ENCODE measurements around the gene RTN4R.
"Not testable (repeated sequence)": the region's sequence is repeated elsewhere in the genome, so short reads cannot be mapped to it uniquely, and the experiment has no call there.

RTN4R gene

GRCh38 chr22:20264614-20265452 is 3.3 kb downstream of the RTN4R start:
- DNase-seq (ENCODE audit: extremely low spot score), result no peak
- ChIA-PET POLR2A (no interaction called here), CTCF (no interaction called here)
- TF ChIP-seq ARNT (IDR thresholded peaks at IDR 0.05) (no peak), LEF1 (IDR thresholded peaks at IDR 0.05; ENCODE audit: borderline replicate concordance) (no peak), ELF4 (IDR thresholded peaks at IDR 0.05) (no peak), ZNF384 (IDR thresholded peaks at IDR 0.05) (no peak), NFRKB (IDR thresholded peaks at IDR 0.05) (no peak), FOXK2 (IDR thresholded peaks at IDR 0.05) (no peak), BHLHE40 (IDR thresholded peaks at IDR 0.05; ENCODE audit: borderline replicate concordance) (no peak), SP1 (IDR thresholded peaks at IDR 0.05) (no peak), FOXA1 (IDR thresholded peaks at IDR 0.05) (no peak), TARDBP (IDR thresholded peaks at IDR 0.05) (no peak), L3MBTL2 (conservative IDR thresholded peaks at IDR 0.05) (no peak), SUZ12 (IDR thresholded peaks at IDR 0.05) (no peak), HDGF (IDR thresholded peaks at IDR 0.05; ENCODE audit: borderline replicate concordance) (no peak), FOXM1 (IDR thresholded peaks at IDR 0.05; ENCODE audit: borderline replicate concordance) (no peak), CTBP1 (IDR thresholded peaks at IDR 0.05; ENCODE audit: borderline replicate concordance) (no peak)
- TF ChIP-seq, protein P1, sequence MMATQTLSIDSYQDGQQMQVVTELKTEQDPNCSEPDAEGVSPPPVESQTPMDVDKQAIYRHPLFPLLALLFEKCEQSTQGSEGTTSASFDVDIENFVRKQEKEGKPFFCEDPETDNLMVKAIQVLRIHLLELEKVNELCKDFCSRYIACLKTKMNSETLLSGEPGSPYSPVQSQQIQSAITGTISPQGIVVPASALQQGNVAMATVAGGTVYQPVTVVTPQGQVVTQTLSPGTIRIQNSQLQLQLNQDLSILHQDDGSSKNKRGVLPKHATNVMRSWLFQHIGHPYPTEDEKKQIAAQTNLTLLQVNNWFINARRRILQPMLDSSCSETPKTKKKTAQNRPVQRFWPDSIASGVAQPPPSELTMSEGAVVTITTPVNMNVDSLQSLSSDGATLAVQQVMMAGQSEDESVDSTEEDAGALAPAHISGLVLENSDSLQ (IDR thresholded peaks at IDR 0.05), result no peak

GRCh38 chr22:20263404-20264281 is 4.5 kb downstream of the RTN4R start:
- POLR2A ChIA-PET; DNase-seq (ENCODE audit: extremely low spot score): not testable (repeated sequence)
- CTCF ChIA-PET, result interaction anchor here (0.7 kb wide), 1 partner anchor 25 kb away, joined by 3 read pairs; no protein-coding TSS in a partner anchor

GRCh38 chr22:20262582-20263147 is 5.5 kb downstream of the RTN4R start:
- CTCF ChIA-PET, result no interaction called here
- POLR2A ChIA-PET, result no interaction called here
- no peak for DNase-seq (ENCODE audit: extremely low spot score)
- TF ChIP-seq SP1 (IDR thresholded peaks at IDR 0.05), result no peak
- no peak for TF ChIP-seq CTBP1 (IDR thresholded peaks at IDR 0.05; ENCODE audit: borderline replicate concordance)

- TF ChIP-seq NFRKB (IDR thresholded peaks at IDR 0.05) (no peak), ARNT (IDR thresholded peaks at IDR 0.05) (no peak), BHLHE40 (IDR thresholded peaks at IDR 0.05; ENCODE audit: borderline replicate concordance) (no peak), L3MBTL2 (conservative IDR thresholded peaks at IDR 0.05) (no peak), TARDBP (IDR thresholded peaks at IDR 0.05) (no peak), LEF1 (IDR thresholded peaks at IDR 0.05; ENCODE audit: borderline replicate concordance) (no peak), SUZ12 (IDR thresholded peaks at IDR 0.05) (no peak), ELF4 (IDR thresholded peaks at IDR 0.05) (no peak), FOXK2 (IDR thresholded peaks at IDR 0.05) (no peak), CTBP1 (IDR thresholded peaks at IDR 0.05; ENCODE audit: borderline replicate concordance) (no peak), FOXA1 (IDR thresholded peaks at IDR 0.05) (no peak)
- TF ChIP-seq, protein P1 (IDR thresholded peaks at IDR 0.05), result no peak
- POLR2A ChIA-PET, result no interaction called here
These were observed 6.1 kb downstream of the RTN4R start for GRCh38 chr22:20261848-20262581.

DNA sequence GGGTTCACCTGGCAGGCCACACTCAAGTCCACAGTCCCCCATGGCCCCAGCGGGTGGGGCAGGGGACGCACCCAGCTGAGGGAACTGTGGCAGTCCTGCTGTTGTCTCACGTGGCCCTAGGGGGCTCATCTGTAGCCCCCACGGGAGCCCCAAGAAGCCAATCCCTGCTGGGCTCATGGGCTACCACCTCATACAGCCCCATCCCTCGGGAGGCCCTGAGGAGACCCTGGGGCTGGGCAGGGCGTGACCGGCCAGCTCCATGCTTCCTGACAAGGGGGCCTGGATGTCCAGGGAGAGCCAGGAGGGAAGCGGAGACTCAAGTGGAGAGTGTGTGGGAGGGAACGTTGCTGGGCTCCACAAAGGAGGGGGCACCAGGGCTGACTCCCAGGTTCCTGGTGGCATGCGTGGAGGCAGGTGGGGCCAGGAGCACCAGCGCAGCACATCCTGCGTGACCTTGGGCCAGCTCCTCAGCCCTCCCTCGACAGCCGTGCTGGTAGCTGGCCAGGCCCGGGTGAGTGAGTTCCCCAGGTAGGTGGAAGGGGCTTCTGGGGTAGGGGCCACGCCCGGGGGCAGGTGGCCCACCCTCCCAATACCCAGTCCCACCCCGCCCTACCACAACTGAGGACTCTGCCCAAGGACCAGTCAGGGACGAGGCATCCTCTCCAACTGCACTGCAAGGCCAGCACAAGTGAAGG is 7.9 kb downstream of the RTN4R start:
- no peak for DNase-seq (ENCODE audit: extremely low spot score)
- ChIA-PET CTCF (interaction anchor here (1.5 kb wide), 1 partner anchor 22 kb away, joined by 3 read pairs; no protein-coding TSS in a partner anchor), POLR2A (no interaction called here)
- no peak for TF ChIP-seq ZNF384 (IDR thresholded peaks at IDR 0.05)

More at GRCh38 chr22:20261848-20262581, 6.1 kb downstream of the RTN4R start:
- DNase-seq (ENCODE audit: extremely low spot score), result no peak
- CTCF ChIA-PET, result no interaction called here

- ChIA-PET POLR2A (no interaction called here), CTCF (interaction anchor here (1.4 to 1.8 kb wide), 3 partner anchors 14 to 84 kb away, joined by 4 to 10 read pairs (median 6); no protein-coding TSS in a partner anchor)
- TF ChIP-seq, protein P1 (IDR thresholded peaks at IDR 0.05), result no peak
- no peak for TF ChIP-seq ARNT (IDR thresholded peaks at IDR 0.05)
- no peak for TF ChIP-seq FOXK2 (IDR thresholded peaks at IDR 0.05)
- TF ChIP-seq HDGF (IDR thresholded peaks at IDR 0.05; ENCODE audit: borderline replicate concordance), result no peak
- TF ChIP-seq SP1 (IDR thresholded peaks at IDR 0.05), result no peak
- no peak for TF ChIP-seq FOXM1 (IDR thresholded peaks at IDR 0.05; ENCODE audit: borderline replicate concordance)
- no peak for TF ChIP-seq LEF1 (IDR thresholded peaks at IDR 0.05; ENCODE audit: borderline replicate concordance)
- TF ChIP-seq BHLHE40 (IDR thresholded peaks at IDR 0.05; ENCODE audit: borderline replicate concordance), result no peak
- no peak for TF ChIP-seq ZNF384 (IDR thresholded peaks at IDR 0.05)
- TF ChIP-seq L3MBTL2 (conservative IDR thresholded peaks at IDR 0.05), result no peak
- no peak for TF ChIP-seq CTBP1 (IDR thresholded peaks at IDR 0.05; ENCODE audit: borderline replicate concordance)
- no peak for TF ChIP-seq TARDBP (IDR thresholded peaks at IDR 0.05)
- no peak for TF ChIP-seq NFRKB (IDR thresholded peaks at IDR 0.05)
- no peak for TF ChIP-seq FOXA1 (IDR thresholded peaks at IDR 0.05)
- TF ChIP-seq ELF4 (IDR thresholded peaks at IDR 0.05), result no peak
- no peak for TF ChIP-seq SUZ12 (IDR thresholded peaks at IDR 0.05)
- no peak for DNase-seq (ENCODE audit: extremely low spot score)
These were observed 8.8 kb downstream of the RTN4R start for GRCh38 chr22:20259327-20259688.

All from HEK293T (cell line).